ENCODE data around the gene SRCAP.

The SRCAP gene

GRCh38 chr16:30724641-30725417, 25.9 kb downstream of the SRCAP start:
- DNase-seq (ENCODE audit: insufficient read length) (no peak), FAIRE-seq (no peak)
- TF ChIP-seq POLR2AphosphoS5 (IDR thresholded peaks at IDR 0.05; ENCODE audit: low read depth, low read length) (no peak), POLR2A (IDR thresholded peaks at IDR 0.05; ENCODE audit: low read depth, low read length) (no peak; the same call in 1 of the 2 replicates), TAF1 (IDR thresholded peaks at IDR 0.05; ENCODE audit: borderline replicate concordance, low read depth, low read length) (no peak)

DNA sequence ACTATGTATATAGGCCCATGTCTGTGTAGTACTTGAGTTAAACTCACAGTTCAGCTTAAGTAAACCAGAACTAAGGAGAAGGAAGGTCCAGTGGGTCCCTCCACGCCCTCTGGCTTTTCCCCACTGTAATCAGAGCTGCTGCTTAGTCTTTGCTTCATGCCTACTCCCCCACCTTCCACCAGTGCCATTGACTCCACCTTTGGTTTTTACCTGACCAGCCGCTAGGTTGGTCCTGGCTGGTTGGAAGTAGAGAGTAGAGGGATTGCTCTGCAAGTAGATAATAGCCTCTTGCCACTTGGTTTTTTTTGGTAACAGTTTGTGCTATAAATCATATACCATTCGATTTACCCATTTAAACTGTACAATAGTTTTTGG, 26.4 kb downstream of the SRCAP start:
- no peak for FAIRE-seq
- no peak for DNase-seq (ENCODE audit: insufficient read length)
- TF ChIP-seq POLR2A (IDR thresholded peaks at IDR 0.05; ENCODE audit: low read depth, low read length) (no peak), TAF1 (IDR thresholded peaks at IDR 0.05; ENCODE audit: borderline replicate concordance, low read depth, low read length) (no peak), POLR2AphosphoS5 (IDR thresholded peaks at IDR 0.05; ENCODE audit: low read depth, low read length) (no peak)

- TF ChIP-seq TAF1 (IDR thresholded peaks at IDR 0.05; ENCODE audit: borderline replicate concordance, low read depth, low read length) (no peak), POLR2AphosphoS5 (IDR thresholded peaks at IDR 0.05; ENCODE audit: low read depth, low read length) (no peak), POLR2A (IDR thresholded peaks at IDR 0.05; ENCODE audit: low read depth, low read length) (no peak)
- DNase-seq (ENCODE audit: insufficient read length) (no peak), FAIRE-seq (no peak)
Measured at GRCh38 chr16:30728321-30728720, 29.4 kb downstream of the SRCAP start.

- no peak for DNase-seq (ENCODE audit: insufficient read length)
- no peak for FAIRE-seq
- no peak for TF ChIP-seq POLR2A (IDR thresholded peaks at IDR 0.05; ENCODE audit: low read depth, low read length)
- no peak for TF ChIP-seq POLR2AphosphoS5 (IDR thresholded peaks at IDR 0.05; ENCODE audit: low read depth, low read length)
- TF ChIP-seq TAF1 (IDR thresholded peaks at IDR 0.05; ENCODE audit: borderline replicate concordance, low read depth, low read length): no peak
Measured at GRCh38 chr16:30728899-30729672, 30.1 kb downstream of the SRCAP start.

DNA sequence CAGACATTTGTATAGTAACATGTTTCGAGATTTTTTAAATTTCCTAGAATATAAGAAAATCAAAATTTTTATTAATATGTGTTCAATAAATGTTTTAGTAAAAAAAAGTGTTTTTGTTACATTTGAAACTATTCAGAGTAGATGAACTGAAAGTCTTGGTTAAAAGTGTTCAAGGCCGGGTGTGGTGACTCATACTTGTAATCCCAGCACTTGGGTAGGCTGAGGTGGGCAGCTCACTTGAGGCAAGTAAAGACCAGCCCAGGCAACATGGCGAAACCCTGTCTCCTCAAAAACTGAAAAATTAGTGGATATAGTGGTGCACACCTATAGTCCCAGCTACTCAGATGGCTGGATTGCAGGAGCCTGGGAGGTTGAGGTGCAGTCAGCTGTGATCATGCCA, 32.4 kb downstream of the SRCAP start:
- FAIRE-seq (no peak), DNase-seq (ENCODE audit: insufficient read length) (no peak)
- TF ChIP-seq POLR2AphosphoS5 (IDR thresholded peaks at IDR 0.05; ENCODE audit: low read depth, low read length) (no peak), POLR2A (IDR thresholded peaks at IDR 0.05; ENCODE audit: low read depth, low read length) (no peak), TAF1 (IDR thresholded peaks at IDR 0.05; ENCODE audit: borderline replicate concordance, low read depth, low read length) (no peak)

- DNase-seq (ENCODE audit: insufficient read length) (no peak), FAIRE-seq (no peak)
- no peak for TF ChIP-seq TAF1 (IDR thresholded peaks at IDR 0.05; ENCODE audit: borderline replicate concordance, low read depth, low read length)
- TF ChIP-seq POLR2AphosphoS5 (IDR thresholded peaks at IDR 0.05; ENCODE audit: low read depth, low read length): 0 out of 2 replicates have a peak, but pooled peaks have one; percentile 26
Measured at GRCh38 chr16:30736995-30737793, 38.2 kb downstream of the SRCAP start.

DNA sequence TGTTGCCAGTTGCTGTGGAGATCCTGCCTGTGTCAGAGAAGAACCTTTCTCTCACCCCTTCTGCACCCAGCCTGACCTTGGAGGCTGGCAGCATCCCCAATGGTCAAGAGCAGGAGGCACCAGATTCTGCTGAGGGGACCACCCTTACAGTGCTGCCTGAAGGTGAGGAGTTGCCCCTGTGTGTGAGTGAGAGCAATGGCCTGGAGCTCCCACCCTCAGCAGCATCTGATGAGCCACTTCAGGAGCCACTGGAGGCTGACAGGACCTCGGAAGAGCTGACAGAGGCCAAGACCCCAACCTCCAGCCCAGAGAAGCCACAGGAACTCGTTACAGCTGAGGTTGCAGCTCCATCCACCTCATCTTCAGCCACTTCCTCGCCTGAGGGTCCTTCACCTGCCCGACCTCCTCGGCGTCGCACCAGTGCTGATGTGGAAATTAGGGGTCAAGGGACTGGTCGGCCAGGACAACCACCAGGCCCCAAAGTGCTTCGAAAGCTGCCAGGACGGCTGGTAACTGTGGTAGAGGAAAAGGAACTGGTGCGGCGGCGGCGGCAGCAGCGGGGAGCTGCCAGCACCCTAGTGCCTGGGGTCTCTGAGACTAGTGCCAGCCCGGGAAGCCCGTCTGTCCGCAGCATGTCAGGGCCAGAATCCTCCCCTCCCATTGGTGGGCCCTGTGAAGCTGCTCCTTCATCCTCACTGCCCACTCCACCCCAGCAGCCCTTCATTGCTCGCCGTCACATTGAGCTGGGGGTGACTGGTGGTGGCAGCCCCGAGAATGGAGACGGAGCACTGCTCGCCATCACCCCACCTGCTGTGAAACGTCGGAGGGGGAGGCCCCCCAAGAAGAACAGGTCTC, 39.0 kb downstream of the SRCAP start:
- FAIRE-seq (no peak), DNase-seq (ENCODE audit: insufficient read length) (no peak)
- TF ChIP-seq POLR2A (IDR thresholded peaks at IDR 0.05; ENCODE audit: low read depth, low read length): no peak
- 0 out of 2 replicates have a peak, but pooled peaks have one; percentile 3 for TF ChIP-seq POLR2AphosphoS5 (IDR thresholded peaks at IDR 0.05; ENCODE audit: low read depth, low read length)
- TF ChIP-seq TAF1 (IDR thresholded peaks at IDR 0.05; ENCODE audit: borderline replicate concordance, low read depth, low read length): no peak

- FAIRE-seq (no peak), DNase-seq (ENCODE audit: insufficient read length) (no peak)
- TF ChIP-seq TAF1 (IDR thresholded peaks at IDR 0.05; ENCODE audit: borderline replicate concordance, low read depth, low read length): no peak
- no peak for TF ChIP-seq POLR2AphosphoS5 (IDR thresholded peaks at IDR 0.05; ENCODE audit: low read depth, low read length)
- no peak; the same call in 1 of the 2 replicates for TF ChIP-seq POLR2A (IDR thresholded peaks at IDR 0.05; ENCODE audit: low read depth, low read length)
Measured at GRCh38 chr16:30738984-30739951, 40.3 kb downstream of the SRCAP start.

GRCh38 chr16:30740364-30741251, 41.6 kb downstream of the SRCAP start:
- no peak for FAIRE-seq
- no peak for DNase-seq (ENCODE audit: insufficient read length)
- TF ChIP-seq POLR2A (IDR thresholded peaks at IDR 0.05; ENCODE audit: low read depth, low read length) (no peak), TAF1 (IDR thresholded peaks at IDR 0.05; ENCODE audit: borderline replicate concordance, low read depth, low read length) (no peak), POLR2AphosphoS5 (IDR thresholded peaks at IDR 0.05; ENCODE audit: low read depth, low read length) (no peak)

Measured in GM12892 (cell line).